Measurements from ENCODE around the gene GRIN3B.

GRIN3B gene

GRCh38 chr19:1009981-1010538 is 9.8 kb downstream of the GRIN3B start:
- no peak for TF ChIP-seq ZFP30 (CRISPR knock-in tag; IDR thresholded peaks at IDR 0.05)
- no peak for TF ChIP-seq TOX (CRISPR knock-in tag; IDR thresholded peaks at IDR 0.05; ENCODE audit: borderline replicate concordance)
- TF ChIP-seq ISL1 (CRISPR knock-in tag; IDR thresholded peaks at IDR 0.05): no peak
- no peak for ATAC-seq

GRCh38 chr19:1010586-1011510 is 10.6 kb downstream of the GRIN3B start:
- TF ChIP-seq TCF4 (CRISPR knock-in tag; IDR thresholded peaks at IDR 0.05; ENCODE audit: borderline replicate concordance) (no peak), RARB (CRISPR knock-in tag; IDR thresholded peaks at IDR 0.05) (no peak), PATZ1 (CRISPR knock-in tag; IDR thresholded peaks at IDR 0.05; ENCODE audit: borderline replicate concordance) (no peak), ESRRG (CRISPR knock-in tag; IDR thresholded peaks at IDR 0.05) (no peak), ZFP30 (CRISPR knock-in tag; IDR thresholded peaks at IDR 0.05) (no peak), ARNTL (CRISPR knock-in tag; IDR thresholded peaks at IDR 0.05; ENCODE audit: borderline replicate concordance, low read depth) (no peak), POU6F1 (CRISPR knock-in tag; IDR thresholded peaks at IDR 0.05; ENCODE audit: borderline replicate concordance, low read depth) (no peak), CSDC2 (CRISPR knock-in tag; IDR thresholded peaks at IDR 0.05) (no peak), ZNF565 (CRISPR knock-in tag; conservative IDR thresholded peaks at IDR 0.05; ENCODE audit: low read depth) (no peak), TSHZ2 (CRISPR knock-in tag; IDR thresholded peaks at IDR 0.05) (no peak), ZFP3 (CRISPR knock-in tag; IDR thresholded peaks at IDR 0.05) (no peak), PPARA (CRISPR knock-in tag; IDR thresholded peaks at IDR 0.05; ENCODE audit: borderline replicate concordance) (no peak), GLIS3 (CRISPR knock-in tag; IDR thresholded peaks at IDR 0.05) (no peak), SNAI2 (CRISPR knock-in tag; IDR thresholded peaks at IDR 0.05) (no peak), BACH2 (CRISPR knock-in tag; IDR thresholded peaks at IDR 0.05; ENCODE audit: borderline replicate concordance) (no peak), CSRNP3 (CRISPR knock-in tag; IDR thresholded peaks at IDR 0.05) (no peak), TOX (CRISPR knock-in tag; IDR thresholded peaks at IDR 0.05; ENCODE audit: borderline replicate concordance) (no peak), ZNF8 (CRISPR knock-in tag; IDR thresholded peaks at IDR 0.05) (no peak), ZC3H10 (CRISPR knock-in tag; IDR thresholded peaks at IDR 0.05) (no peak)
- no peak for ATAC-seq

GRCh38 chr19:1011831-1012333 is 11.7 kb downstream of the GRIN3B start:
- no peak for ATAC-seq
- TF ChIP-seq ZNF70 (CRISPR knock-in tag; IDR thresholded peaks at IDR 0.05) (no peak), ZNF565 (CRISPR knock-in tag; conservative IDR thresholded peaks at IDR 0.05; ENCODE audit: low read depth) (no peak), TOX (CRISPR knock-in tag; IDR thresholded peaks at IDR 0.05; ENCODE audit: borderline replicate concordance) (no peak), BACH2 (CRISPR knock-in tag; IDR thresholded peaks at IDR 0.05; ENCODE audit: borderline replicate concordance) (no peak), RARB (CRISPR knock-in tag; IDR thresholded peaks at IDR 0.05) (no peak), CSRNP3 (CRISPR knock-in tag; IDR thresholded peaks at IDR 0.05) (no peak), CSDC2 (CRISPR knock-in tag; IDR thresholded peaks at IDR 0.05) (no peak), SNAI2 (CRISPR knock-in tag; IDR thresholded peaks at IDR 0.05) (no peak), ZFP30 (CRISPR knock-in tag; IDR thresholded peaks at IDR 0.05) (no peak), OSR1 (CRISPR knock-in tag; IDR thresholded peaks at IDR 0.05) (no peak), ZFP3 (CRISPR knock-in tag; IDR thresholded peaks at IDR 0.05) (no peak), ESRRG (CRISPR knock-in tag; IDR thresholded peaks at IDR 0.05) (no peak), ISL1 (CRISPR knock-in tag; IDR thresholded peaks at IDR 0.05) (no peak), ZNF8 (CRISPR knock-in tag; IDR thresholded peaks at IDR 0.05) (no peak), PATZ1 (CRISPR knock-in tag; IDR thresholded peaks at IDR 0.05; ENCODE audit: borderline replicate concordance) (no peak), GLIS3 (CRISPR knock-in tag; IDR thresholded peaks at IDR 0.05) (no peak), ARNTL (CRISPR knock-in tag; IDR thresholded peaks at IDR 0.05; ENCODE audit: borderline replicate concordance, low read depth) (no peak)
